Pancreas (tissue), 10 donors: Measurements from ENCODE around the gene RIF1. TPM values are rescaled to one million over a fixed set of nuclear protein-coding genes. Genes with fewer than 3 reads are reported as not detected.

Experiments used
- ATAC-seq, 4 donors: fragments of 200-7000 bp; cut with Tn5 transposase; one replicate each; pipeline versions ENCODE4 v1.8.0 to v1.9.1; 2020; ENCODE audit warnings: mild to moderate bottlenecking in 4 of 4, moderate library complexity in 4 of 4
- DNase-seq, 6 donors: peaks; one replicate each; pipeline ENCODE4 v3.0.0-alpha.2; 2020
- FAIRE-seq: peaks from 2 replicates; lab custom pipeline; 2012; peaks lifted over from hg19 to GRCh38; lab: Jason Lieb, UNC
- H3K27ac ChIP-seq, 4 donors: fragments of 200-600 bp; sonication (generic); 1 replicate in 3 of 4; 2 replicates in 1 of 4; pipeline versions ENCODE4 v1.5.0 to v1.8.0; 2020
- H3K27me3 ChIP-seq, 4 donors: fragments of 200-600 bp; one replicate each; pipeline ENCODE4 v1.8.0; 2021
- H3K36me3 ChIP-seq, 3 donors: fragments of 200-600 bp; sonication (generic) in 1 of 3; one replicate each; pipeline versions ENCODE4 v1.5.0 to v1.8.0; 2020 to 2021
- H3K4me1 ChIP-seq, 3 donors: fragments of 200-600 bp; one replicate each; pipeline ENCODE4 v1.8.0; 2021
- H3K4me3 ChIP-seq, 4 donors: fragments of 200-600 bp; sonication (generic) in 2 of 4; one replicate each; pipeline versions ENCODE4 v1.5.0 to v1.8.0; 2020 to 2021
- H3K9me3 ChIP-seq, 4 donors: fragments of 200-600 bp; one replicate each; pipeline ENCODE4 v1.8.0; 2021
- WGBS, 2 donors: extraction: QIAGEN DNeasy Blood & Tissue Kit; methylation state at CpG; one replicate each; pipeline ENCODE4 v1.1.7; 2013; 5-methylcytosine and 5-hydroxymethylcytosine counted together
- intact Hi-C, 3 donors: fragments of 100-400 bp; cut with DNase I; formaldehyde crosslinking; loops; one replicate each; pipeline versions ENCODE4 v1.11.1 to v1.14.2; 2022
- polyA plus RNA-seq, 2 donors: library from polyadenylated mRNA; stranded (reverse); fragments of 200-250 nt; gene quantifications; one replicate each; pipeline ENCODE4 v1.2.3, GENCODE V29; 2013
- total RNA-seq, 6 donors: library from RNA; stranded (reverse); fragmentation: NEBNext Ultra II Directional in 4 of 6; extraction: Animal tissue kit (Norgen Biotek cat#: 25700) in 4 of 6; gene quantifications; one replicate each; pipeline versions ENCODE4 v1.2.1 to v1.2.4, GENCODE V29; 2021 to 2023
- TF ChIP-seq, protein P1 (sequence below), 4 donors: fragments of 200-600 bp; sonication (generic) in 3 of 4; IDR thresholded peaks; one replicate each; pipeline versions ENCODE4 v1.5.0 to v1.8.0; 2021; ENCODE audit warnings: antibody characterized with exemption in 4 of 4
- donor health status: healthy with polysubstance abuse.
- donor health status: DM: no; HTN: no; CAD: no; lungs with moderate emphysema.
- donor health status: DM: no; HTN: no; CAD: no.
- donor health status: control.
- donor health status: control.
- donor health status: Bipolar disorder and iron deficiency.
- donor health status: DM: yes; HTN: yes; CAD: no.
- donor health status: DM: no; HTN: no; CAD: no.
- donor health status: DM: no; HTN: no; CAD: no.
- donor health status: DM: yes; HTN: yes; CAD: no.

The RIF1 gene
- total and polyA plus RNA-seq, 8 donors = 2.6 to 21.6 (median 17.0) TPM

DNA sequence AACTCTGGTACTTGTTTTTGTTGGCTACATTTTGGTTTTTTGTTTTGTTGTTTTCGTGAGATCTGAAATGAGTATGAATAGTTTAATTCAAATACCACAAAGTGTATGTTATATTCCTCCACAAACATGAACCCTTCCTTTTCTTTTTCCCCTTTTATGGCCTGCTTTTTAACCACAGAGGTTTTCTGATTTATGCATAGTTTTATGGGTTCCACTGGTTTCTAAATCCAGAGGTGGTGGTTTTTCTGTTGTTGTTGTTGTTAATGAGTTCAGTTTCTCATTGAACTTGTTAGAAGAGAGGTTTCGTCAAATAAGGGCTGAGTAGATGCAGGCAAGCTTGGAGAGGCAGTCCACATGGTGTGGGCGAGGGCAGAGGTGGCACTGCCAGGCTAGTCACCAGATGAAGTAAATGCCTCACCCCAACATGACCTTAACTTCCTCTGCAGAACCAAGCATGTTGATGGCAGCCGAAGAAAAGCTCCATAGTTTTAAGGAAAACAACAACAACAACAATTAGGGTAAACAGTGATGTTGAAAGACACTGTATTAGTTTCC, 72.5 kb downstream of the RIF1 start:
- no peak for ATAC-seq
- no peak for DNase-seq
- no peak for FAIRE-seq
- Histone ChIP-seq H3K4me3 (no peak overlapping the region), H3K9me3 (no peaks in the 10 kb centered on the region), H3K27me3 (no peaks in the 10 kb centered on the region), H3K4me1 (no peaks in the 10 kb centered on the region), H3K27ac (no peak overlapping the region), H3K36me3 (no peaks in the 10 kb centered on the region)
- intact Hi-C loops = no loop called here
- TF ChIP-seq, protein P1, sequence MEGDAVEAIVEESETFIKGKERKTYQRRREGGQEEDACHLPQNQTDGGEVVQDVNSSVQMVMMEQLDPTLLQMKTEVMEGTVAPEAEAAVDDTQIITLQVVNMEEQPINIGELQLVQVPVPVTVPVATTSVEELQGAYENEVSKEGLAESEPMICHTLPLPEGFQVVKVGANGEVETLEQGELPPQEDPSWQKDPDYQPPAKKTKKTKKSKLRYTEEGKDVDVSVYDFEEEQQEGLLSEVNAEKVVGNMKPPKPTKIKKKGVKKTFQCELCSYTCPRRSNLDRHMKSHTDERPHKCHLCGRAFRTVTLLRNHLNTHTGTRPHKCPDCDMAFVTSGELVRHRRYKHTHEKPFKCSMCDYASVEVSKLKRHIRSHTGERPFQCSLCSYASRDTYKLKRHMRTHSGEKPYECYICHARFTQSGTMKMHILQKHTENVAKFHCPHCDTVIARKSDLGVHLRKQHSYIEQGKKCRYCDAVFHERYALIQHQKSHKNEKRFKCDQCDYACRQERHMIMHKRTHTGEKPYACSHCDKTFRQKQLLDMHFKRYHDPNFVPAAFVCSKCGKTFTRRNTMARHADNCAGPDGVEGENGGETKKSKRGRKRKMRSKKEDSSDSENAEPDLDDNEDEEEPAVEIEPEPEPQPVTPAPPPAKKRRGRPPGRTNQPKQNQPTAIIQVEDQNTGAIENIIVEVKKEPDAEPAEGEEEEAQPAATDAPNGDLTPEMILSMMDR (IDR thresholded peaks at IDR 0.05) = no peak
- WGBS, 2 donors = 95% methylated on average over 4 of the region's 4 CpGs

DNA sequence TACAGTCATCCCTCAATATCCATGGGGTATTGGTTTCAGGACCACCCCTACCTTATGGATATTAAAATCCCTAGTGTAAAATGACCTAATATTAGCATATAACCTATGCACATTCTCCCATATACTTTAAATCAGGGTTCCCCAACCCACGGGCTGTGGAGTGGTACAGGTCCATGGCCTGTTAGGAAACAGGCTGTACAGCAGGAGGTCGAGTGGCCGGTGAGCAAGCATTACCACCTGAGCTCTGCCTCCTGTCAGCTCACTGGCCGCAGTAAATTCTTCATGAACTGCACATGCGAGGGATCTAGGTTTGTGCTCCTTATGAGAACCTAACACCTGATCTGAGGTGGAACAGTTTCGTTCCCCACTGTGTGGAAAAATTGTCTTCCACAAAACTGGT, 73.8 kb downstream of the RIF1 start:
- TF ChIP-seq, protein P1 (IDR thresholded peaks at IDR 0.05) = no peak
- ATAC-seq (peak in 1 of 4 donors; percentile 25), FAIRE-seq (no peak), DNase-seq (no peak)
- Histone ChIP-seq H3K9me3 (no peaks in the 10 kb centered on the region), H3K4me3 (no peak overlapping the region), H3K27ac (no peak overlapping the region), H3K36me3 (no peaks in the 10 kb centered on the region), H3K4me1 (no peaks in the 10 kb centered on the region), H3K27me3 (no peaks in the 10 kb centered on the region)
- WGBS, 2 donors = 73 to 78% methylated on average over 6 of the region's 6 CpGs
- intact Hi-C loops = no loop called here

DNA sequence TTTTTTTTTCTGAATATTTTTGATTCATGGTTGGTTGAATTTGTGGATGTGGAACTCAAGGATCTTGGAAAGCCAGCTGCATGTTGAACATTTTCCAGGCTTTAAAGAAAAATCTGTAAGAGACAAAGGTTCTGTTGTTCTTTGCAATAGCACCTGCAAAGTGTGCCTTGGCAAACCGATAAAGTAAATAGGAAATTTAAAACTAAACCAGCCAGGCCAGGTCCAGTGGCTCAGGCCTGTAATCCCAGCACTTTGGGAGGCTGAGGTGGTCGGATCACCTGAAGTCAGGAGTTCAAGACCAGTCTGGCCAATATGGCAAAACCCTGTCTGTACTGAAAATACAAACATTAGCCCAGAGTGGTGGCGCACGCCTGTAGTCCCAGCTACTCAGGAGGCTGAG, 74.4 kb downstream of the RIF1 start:
- Histone ChIP-seq H3K36me3 (no peaks in the 10 kb centered on the region), H3K27ac (no peak overlapping the region), H3K4me3 (no peak overlapping the region), H3K27me3 (no peaks in the 10 kb centered on the region), H3K4me1 (no peaks in the 10 kb centered on the region), H3K9me3 (no peaks in the 10 kb centered on the region)
- intact Hi-C loops = no loop called here
- no peak for DNase-seq
- TF ChIP-seq, protein P1 (IDR thresholded peaks at IDR 0.05) = no peak
- no peak for FAIRE-seq
- peak in 2 of 4 donors; percentile 48 to 67 for ATAC-seq
- 66 to 67% methylated on average over 4 of the region's 4 CpGs for WGBS, 2 donors

DNA sequence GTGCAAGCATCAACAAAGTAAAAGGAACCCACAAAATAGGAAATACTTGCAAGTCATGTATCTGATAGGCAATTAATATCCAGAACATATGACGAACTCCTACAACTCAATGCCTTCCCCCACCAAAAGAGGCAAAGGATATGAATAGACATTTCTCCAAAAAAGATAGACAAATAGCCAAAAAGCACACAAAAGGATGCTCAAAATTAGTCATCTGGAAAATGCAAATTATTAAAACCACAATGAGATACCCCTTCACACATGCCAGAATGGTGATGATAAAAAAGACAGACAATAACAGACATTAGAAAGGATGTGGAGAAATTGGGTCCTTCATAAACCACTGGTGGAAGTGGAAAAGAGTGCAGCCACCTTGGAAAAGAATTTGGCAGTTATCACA, 76.4 kb downstream of the RIF1 start:
- intact Hi-C loops = no loop called here
- no peaks in the 10 kb centered on the region for H3K36me3 ChIP-seq
- FAIRE-seq (no peak), ATAC-seq (no peak), DNase-seq (no peak)
- no peak overlapping the region for H3K4me3 ChIP-seq
- TF ChIP-seq, protein P1 (IDR thresholded peaks at IDR 0.05) = no peak
- H3K27me3 ChIP-seq = no peaks in the 10 kb centered on the region
- H3K4me1 ChIP-seq = no peaks in the 10 kb centered on the region
- H3K27ac ChIP-seq = no peak overlapping the region
- H3K9me3 ChIP-seq = no peaks in the 10 kb centered on the region
- 91 to 98% methylated on average over 1 of the region's 1 CpG for WGBS, 2 donors

DNA sequence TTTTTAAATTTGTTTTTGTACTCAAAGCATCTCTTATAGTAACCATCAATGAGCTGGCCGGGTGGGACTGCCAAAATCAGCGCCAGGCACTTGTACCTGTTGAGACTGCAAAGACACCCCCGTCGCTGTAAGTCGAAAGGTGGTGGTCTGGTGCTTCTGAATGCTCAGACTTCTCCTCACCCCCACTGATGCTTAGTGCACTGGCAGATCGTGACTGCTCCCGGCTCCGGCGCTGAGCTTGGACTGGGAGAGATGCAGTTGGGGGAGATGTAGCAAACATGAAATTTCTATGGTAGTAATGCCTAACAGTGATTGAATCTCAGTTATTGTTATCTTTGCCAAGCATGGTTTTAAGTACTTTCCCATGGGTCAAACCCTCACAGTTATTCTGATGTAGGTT, 80.6 kb downstream of the RIF1 start:
- no peaks in the 10 kb centered on the region for H3K9me3 ChIP-seq
- intact Hi-C loops = no loop called here
- no peaks in the 10 kb centered on the region for H3K27me3 ChIP-seq
- FAIRE-seq (no peak), DNase-seq (no peak), ATAC-seq (no peak)
- H3K4me1 ChIP-seq = no peaks in the 10 kb centered on the region
- no peak overlapping the region for H3K4me3 ChIP-seq
- WGBS, 2 donors = 97% methylated on average over 9 of the region's 9 CpGs
- no peak overlapping the region for H3K27ac ChIP-seq
- TF ChIP-seq, protein P1 (IDR thresholded peaks at IDR 0.05) = no peak
- no peaks in the 10 kb centered on the region for H3K36me3 ChIP-seq
